Activated naive CD4-positive, alpha-beta T cell treated with anti-CD3 and anti-CD28 coated beads, Interleukin-2, amount 50 U/mL, for 72 hours (primary cell): ENCODE measurements around the gene AMELX. TPM values are rescaled to one million over a fixed set of nuclear protein-coding genes. Genes with fewer than 3 reads are reported as not detected.

Source experiments
- ATAC-seq, 2 donors: fragments of 150-1000 bp; cut with Tn5 transposase; 2 replicates each; pipeline ENCODE4 v1.10.0; 2021; ENCODE audit warnings: mild to moderate bottlenecking in 2 of 2, moderate library complexity in 2 of 2
- DNase-seq, 2 donors: peaks; one replicate each; pipeline ENCODE4 v3.0.0; 2021 to 2022; ENCODE audit warnings: low spot score in 2 of 2
- H3K27ac Mint-ChIP-seq, 2 donors: one replicate each; pipeline ENCODE4 v1.8.0; 2022; ENCODE audit warnings: mild to moderate bottlenecking in 2 of 2, mixed read lengths in 2 of 2
- H3K36me3 Mint-ChIP-seq, 2 donors: one replicate each; pipeline ENCODE4 v1.8.0; 2022; ENCODE audit warnings: mixed read lengths in 2 of 2
- H3K9me3 Mint-ChIP-seq, 2 donors: one replicate each; pipeline ENCODE4 v1.8.0; 2022; ENCODE audit warnings: mixed read lengths in 2 of 2
- total RNA-seq, 2 donors: library from RNA; stranded (reverse); gene quantifications; one replicate each; pipeline ENCODE4 v1.2.3, GENCODE V29; 2022

The AMELX gene
- total RNA-seq, 2 donors from 2014 or later = not detected

DNA sequence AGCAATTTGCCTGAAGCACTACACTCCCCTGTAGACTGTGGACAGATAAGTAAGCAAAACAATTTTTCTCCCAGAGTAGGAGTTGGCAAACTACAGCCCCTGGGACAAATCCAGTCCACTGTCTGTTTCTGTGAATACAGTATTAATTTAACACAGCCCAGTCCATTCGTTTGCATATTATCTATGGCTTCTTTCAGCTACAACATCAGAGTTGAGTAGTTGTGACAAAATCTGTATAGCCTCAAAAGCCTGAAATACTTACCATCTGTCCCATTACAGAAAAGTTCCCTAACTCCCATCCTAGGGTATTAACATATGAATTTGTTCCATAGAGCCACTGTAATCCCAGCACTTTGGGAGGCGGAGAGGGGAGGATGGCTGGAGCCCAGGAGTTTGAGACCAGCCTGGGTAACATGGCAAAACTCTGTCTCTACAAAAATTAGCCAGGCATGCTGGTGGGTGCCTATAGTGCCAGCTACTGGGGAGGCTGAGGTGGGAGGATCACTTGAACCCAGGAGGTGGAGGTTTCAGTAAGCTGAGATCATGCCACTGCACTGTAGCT, 53.0 kb downstream of the AMELX start:
- Mint-ChIP-seq H3K27ac (no peak overlapping the region), H3K36me3 (no peaks in the 10 kb centered on the region), H3K9me3 (no peaks in the 10 kb centered on the region)
- DNase-seq (no peak), ATAC-seq (no peak)

- no peak overlapping the region for H3K27ac Mint-ChIP-seq
- ATAC-seq = no peak
- no peaks in the 10 kb centered on the region for H3K9me3 Mint-ChIP-seq
- no peaks in the 10 kb centered on the region for H3K36me3 Mint-ChIP-seq
- DNase-seq = no peak
Measured at GRCh38 chrX:11347300-11347699, 54.1 kb downstream of the AMELX start.

DNA sequence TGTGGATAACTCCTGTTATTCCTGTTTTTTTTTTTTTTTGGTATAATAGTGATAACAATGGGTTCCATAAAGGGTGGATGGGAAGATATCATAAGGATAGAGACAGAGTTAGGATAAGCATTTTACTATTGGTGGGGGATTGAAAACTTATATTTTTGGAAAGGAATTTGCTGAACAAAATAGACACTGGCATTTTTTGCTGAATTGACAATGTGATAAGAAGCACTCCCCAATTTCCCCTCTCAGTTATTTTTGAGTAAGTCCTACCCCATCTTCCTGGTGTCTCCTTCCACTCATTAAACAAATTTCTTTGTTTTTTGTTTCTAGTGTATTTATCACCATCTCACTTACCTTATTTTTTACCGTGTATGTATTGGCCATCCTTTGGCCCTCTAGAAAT, 55.8 kb downstream of the AMELX start:
- no peaks in the 10 kb centered on the region for H3K36me3 Mint-ChIP-seq
- ATAC-seq = no peak
- no peaks in the 10 kb centered on the region for H3K9me3 Mint-ChIP-seq
- H3K27ac Mint-ChIP-seq = no peak overlapping the region
- DNase-seq = no peak

DNA sequence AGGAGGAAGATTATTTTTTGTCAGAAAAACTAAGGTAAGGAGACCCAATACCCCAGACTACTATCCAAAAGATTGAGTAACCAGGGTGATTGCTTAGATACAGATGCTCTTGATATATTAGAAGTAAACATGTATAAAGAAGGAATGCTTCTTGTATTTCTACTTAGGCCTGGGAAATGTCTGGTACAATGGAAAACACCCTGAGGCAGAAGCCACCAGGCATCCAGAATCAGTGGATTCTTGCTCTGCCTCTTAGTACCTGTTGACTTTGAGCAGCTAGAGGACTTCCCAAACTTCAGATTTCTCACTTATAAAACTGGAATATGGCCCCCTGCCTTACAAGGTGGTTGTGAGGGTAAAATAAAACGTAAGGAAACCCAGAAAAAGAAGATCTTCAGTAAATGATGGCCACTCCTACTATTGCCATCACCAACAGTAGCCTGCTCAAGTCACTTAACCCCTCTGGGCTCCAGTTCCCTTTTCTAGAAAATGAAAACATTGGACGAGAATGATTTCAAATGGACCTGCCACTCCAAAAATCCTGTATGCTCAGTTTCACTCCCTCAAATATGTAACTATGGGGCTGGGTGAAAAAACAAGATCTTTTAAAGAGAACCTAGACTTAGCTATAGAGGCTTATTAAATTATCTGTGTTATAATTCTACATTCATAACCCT, 56.6 kb downstream of the AMELX start:
- no peak overlapping the region for H3K27ac Mint-ChIP-seq
- DNase-seq (no peak), ATAC-seq (no peak)
- no peaks in the 10 kb centered on the region for H3K36me3 Mint-ChIP-seq
- H3K9me3 Mint-ChIP-seq = no peaks in the 10 kb centered on the region

Other genes with a start within 250 kb of the AMELX start
- 10 to 100 TPM; 22.3 to 25.1 TPM for gene HCCS, start 182.1 kb upstream of the AMELX start, total RNA-seq